Measurements from ENCODE around the gene OSBPL5.
A peak's percentile ranks its signal among the peaks of the same experiment; 100 is the strongest.

The OSBPL5 gene

DNA sequence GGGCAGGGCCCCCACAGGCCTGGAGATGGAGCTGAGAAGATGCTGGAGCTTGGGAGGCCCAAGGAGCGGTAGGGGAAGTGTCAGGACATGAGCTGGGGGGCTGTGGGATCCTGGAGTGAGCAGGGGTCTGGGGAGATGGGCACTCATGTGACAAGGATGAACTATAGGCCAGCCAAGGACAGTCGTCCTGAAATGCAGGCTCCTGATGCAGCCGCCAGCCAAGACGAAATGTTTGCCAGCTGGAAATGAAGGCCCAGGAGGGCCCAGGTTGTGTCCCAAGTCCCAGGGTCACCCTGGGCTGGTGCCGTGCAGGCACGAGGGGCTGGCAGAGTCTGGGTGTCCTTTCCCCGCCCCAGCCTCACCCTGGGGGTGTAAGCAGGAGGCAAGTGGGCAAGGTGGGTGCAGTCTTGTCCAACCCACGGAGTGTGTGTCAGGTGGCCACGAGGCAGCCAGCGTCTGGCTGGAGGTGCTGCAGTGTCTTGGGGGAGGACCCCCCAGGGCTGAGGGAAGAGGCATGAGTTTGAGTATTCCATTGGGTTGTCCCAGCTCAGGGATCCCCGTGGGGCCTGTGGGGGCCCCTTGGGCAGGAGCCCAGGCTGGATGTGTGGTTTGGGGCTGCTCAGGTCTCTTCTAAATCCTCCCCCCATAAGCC is 32.1 kb upstream of the OSBPL5 start:
- TF ChIP-seq, protein P1, sequence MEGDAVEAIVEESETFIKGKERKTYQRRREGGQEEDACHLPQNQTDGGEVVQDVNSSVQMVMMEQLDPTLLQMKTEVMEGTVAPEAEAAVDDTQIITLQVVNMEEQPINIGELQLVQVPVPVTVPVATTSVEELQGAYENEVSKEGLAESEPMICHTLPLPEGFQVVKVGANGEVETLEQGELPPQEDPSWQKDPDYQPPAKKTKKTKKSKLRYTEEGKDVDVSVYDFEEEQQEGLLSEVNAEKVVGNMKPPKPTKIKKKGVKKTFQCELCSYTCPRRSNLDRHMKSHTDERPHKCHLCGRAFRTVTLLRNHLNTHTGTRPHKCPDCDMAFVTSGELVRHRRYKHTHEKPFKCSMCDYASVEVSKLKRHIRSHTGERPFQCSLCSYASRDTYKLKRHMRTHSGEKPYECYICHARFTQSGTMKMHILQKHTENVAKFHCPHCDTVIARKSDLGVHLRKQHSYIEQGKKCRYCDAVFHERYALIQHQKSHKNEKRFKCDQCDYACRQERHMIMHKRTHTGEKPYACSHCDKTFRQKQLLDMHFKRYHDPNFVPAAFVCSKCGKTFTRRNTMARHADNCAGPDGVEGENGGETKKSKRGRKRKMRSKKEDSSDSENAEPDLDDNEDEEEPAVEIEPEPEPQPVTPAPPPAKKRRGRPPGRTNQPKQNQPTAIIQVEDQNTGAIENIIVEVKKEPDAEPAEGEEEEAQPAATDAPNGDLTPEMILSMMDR (IDR thresholded peaks at IDR 0.05; ENCODE audit: low read depth, low read length): no peak
- no peak overlapping the region for H3K4me3 ChIP-seq (ENCODE audit: low read depth, low read length)

DNA sequence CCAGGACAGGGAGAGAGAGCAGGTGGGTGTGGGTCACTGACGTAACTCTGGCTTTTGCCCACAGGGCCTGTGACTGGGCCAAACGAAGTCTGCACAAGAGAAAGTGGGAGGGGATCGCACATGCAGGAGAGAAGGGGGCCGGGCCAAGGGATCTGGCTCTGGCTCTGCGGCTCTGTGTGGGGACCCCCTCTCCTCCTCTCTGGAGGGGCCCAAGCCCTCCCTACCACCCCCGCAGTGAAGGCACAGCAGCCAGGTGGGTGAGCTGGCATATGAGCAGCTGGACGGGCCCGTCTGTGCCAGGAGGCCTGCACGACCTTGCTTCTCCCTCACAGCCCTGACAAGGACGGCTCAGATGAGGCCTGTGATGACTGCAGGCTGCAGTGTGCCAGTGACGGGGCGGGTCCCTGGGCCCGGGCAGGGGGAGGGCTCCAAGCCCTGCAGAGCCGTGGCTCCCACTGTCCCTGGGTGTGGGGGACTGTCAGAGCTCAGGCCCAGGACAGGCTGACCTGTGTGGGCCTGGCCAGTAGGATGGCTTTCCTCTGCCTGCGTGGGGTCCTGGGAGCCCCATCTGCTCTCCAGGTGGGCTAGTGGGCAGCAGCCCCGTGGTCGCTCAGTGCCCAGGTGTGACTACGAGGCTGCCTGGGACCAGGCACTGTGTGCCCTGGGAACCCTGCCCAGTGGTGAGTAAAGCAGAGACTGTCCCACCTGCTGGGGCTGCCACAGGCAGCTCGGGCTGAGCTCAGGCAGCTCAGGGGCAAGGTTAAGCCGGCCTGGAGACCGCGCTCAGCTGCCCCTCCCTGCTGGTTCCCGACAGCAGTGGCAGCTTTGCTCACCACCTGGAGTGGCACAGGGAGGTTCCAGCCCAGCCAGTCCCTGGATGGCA is 31.3 kb upstream of the OSBPL5 start:
- no peak overlapping the region for H3K4me3 ChIP-seq (ENCODE audit: low read depth, low read length)
- TF ChIP-seq, protein P1 (IDR thresholded peaks at IDR 0.05; ENCODE audit: low read depth, low read length): no peak

DNA sequence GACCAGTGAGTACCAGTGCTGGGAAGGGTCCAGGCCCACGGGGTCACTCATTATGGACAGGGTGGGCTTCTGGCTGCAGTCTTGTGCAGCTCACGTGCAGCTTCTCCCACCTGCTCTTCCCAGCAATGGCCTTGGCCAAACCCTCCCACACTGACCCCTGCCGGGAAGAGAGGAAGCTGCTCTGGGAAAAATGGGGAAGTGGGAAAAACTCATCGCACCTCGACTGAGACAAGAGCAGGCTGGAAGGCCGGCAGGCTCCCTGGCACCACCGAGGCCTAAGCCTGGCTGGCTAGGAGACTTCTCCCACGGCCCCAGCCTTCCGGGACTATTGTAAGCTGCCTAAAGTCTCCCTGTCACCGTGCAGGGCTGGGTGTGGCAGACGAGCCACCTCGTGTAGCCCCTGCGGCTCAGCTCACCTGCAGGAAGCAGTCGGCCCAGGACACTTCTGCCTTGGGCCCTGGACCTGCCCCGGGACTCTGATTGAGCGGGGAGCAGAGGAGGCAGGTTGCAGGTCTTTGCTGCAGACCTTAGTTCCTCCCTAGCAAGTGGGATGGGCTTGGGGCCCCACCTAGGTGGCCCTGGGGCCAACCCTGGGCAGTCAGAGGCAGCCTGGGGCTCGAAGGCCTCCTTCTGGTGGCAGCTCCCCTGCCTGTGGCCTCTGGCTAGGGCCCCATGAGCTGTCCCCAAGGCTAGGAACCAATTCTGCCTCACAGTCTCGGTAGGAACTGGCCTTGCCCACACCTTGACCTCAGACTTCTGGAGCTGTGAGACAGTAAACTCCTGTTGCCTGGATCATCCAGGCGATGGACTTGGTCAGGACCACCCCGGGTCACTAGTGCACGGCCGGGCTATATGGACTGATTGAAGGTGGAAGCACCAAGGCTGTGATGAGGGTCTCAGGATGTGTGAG is 30.4 kb upstream of the OSBPL5 start:
- no peak overlapping the region for H3K4me3 ChIP-seq (ENCODE audit: low read depth, low read length)
- TF ChIP-seq, protein P1 (IDR thresholded peaks at IDR 0.05; ENCODE audit: low read depth, low read length): peak; percentile 65

DNA sequence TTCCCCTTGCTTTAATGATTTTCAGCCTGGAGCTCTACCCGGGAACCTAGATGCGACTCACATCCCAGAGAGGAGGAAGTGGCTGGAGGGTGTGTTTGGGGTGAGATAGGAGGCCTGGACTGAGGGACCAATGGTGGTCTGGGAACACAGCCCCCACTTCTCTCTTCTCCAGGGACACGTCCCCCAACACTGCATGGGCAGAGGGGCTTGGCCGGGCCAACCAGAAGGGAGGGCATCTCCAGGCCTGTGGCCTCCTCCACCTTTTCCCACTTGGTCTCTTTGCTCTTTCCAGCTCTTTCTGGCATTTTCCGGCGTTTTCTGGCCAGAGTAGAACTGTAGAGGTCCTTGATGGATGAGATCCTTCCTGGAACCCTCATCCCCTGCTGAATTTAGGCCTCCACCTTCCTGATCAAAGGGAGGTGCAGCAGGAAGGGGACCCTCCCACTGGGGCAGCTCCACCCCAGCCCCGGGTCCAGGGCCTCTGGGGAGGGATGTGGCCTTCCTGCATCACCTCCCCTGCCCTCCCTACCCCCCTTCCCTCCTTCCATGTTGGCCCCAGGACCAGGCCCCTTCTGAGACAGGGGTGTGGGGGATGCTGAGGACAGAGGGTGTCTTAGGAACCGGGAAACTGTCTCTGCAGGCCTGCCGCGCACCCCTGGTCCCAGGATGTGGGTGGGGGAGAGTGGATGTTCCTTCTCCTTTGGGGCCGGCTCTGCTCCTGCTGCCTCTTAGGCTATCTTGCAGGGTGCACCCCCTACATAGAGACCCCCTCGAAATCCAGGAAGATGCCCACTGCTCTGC is 29.1 kb upstream of the OSBPL5 start:
- TF ChIP-seq, protein P1 (IDR thresholded peaks at IDR 0.05; ENCODE audit: low read depth, low read length): no peak
- H3K4me3 ChIP-seq (ENCODE audit: low read depth, low read length): no peak overlapping the region

DNA sequence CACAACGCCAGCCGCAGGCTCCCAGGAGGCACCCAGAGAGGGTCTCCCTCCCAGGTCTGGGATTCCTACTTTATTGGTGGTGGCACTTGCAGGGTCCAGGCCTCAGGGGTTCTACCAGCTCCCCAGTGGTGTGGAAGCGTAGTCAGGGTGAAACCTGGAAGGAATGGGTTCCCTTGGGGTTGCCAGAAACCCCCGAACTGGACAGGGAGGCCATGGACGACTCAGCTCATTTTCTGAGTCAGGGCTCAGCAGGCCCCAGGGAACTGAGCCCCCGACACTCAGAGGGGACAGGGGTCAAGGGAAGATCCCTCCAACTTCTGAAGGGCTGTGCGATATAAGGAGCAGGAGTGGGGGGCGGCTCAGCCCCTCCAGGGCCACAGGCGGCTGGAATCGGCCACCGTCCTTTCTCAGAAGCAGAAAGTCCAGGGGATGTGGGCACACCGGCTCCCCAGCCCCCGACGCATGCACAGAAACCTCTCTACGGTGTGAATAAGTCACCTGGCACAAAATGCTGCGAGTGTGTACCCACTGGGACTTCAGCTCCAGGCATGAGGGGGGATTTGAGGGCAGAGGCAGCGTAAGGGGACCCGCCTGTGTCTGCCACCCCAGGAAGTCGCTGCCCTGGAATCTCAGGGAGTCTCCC is 28.4 kb upstream of the OSBPL5 start:
- no peak overlapping the region for H3K4me3 ChIP-seq (ENCODE audit: low read depth, low read length)
- TF ChIP-seq, protein P1 (IDR thresholded peaks at IDR 0.05; ENCODE audit: low read depth, low read length): no peak
